GM21390 (cell line): Measurements from ENCODE around the gene SINHCAF.
"Not testable (repeated sequence)": the region's sequence is repeated elsewhere in the genome, so short reads cannot be mapped to it uniquely, and the experiment has no call there.

ENCODE experiments used
- ATAC-seq: cut with Tn5 transposase; IDR thresholded peaks from one replicate; pipeline ENCODE4 v1.9.1; 2021; ENCODE audit not compliant: unreplicated experiment

The SINHCAF gene

DNA sequence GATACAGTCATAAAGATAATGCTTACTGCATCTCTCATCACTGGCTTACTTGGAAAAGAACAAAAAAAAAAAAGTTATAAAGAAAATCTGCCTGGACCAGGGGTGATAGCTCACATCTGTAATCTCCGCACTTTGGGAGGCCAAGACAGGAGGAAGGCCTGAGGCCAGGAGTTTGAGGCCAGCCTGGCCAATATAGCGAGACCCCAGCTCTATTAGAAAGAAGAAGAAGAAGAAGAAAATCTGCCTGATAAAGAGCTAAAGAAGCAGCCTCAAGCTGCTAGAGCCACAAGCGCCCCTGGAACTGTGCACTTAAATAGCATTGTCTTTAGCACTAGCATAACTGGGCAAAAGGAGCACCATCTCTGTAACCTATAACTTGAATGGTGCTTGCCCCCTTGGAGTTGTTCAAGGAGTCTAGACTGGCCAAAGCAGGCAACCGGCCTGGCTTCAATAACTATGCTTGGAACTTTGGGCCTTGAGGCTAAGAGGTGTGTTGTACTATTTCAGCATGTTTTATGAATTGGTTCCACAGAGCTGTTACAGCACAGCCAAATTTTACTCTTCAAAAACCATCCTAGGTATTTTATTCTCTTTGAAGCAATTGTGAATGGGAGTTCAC lies 53.2 kb downstream of the SINHCAF start:
- ATAC-seq: no peak

GRCh38 chr12:31267966-31268365 lies 58.0 kb downstream of the SINHCAF start:
- ATAC-seq: no peak

GRCh38 chr12:31265722-31266121 lies 60.2 kb downstream of the SINHCAF start:
- no peak for ATAC-seq

GRCh38 chr12:31263661-31264060 lies 62.3 kb downstream of the SINHCAF start:
- no peak for ATAC-seq

- ATAC-seq: no peak
These were observed 64.2 kb downstream of the SINHCAF start for GRCh38 chr12:31261744-31262143.

GRCh38 chr12:31260840-31261239 lies 65.1 kb downstream of the SINHCAF start:
- ATAC-seq: no peak

- no peak for ATAC-seq
These were observed 66.6 kb downstream of the SINHCAF start for GRCh38 chr12:31259136-31259886.

GRCh38 chr12:31257784-31258183 lies 68.2 kb downstream of the SINHCAF start:
- ATAC-seq: no peak

GRCh38 chr12:31251707-31252611 lies 74.0 kb downstream of the SINHCAF start:
- not testable (repeated sequence) for ATAC-seq

- no peak for ATAC-seq
These were observed 75.8 kb downstream of the SINHCAF start for GRCh38 chr12:31250179-31250578.

DNA sequence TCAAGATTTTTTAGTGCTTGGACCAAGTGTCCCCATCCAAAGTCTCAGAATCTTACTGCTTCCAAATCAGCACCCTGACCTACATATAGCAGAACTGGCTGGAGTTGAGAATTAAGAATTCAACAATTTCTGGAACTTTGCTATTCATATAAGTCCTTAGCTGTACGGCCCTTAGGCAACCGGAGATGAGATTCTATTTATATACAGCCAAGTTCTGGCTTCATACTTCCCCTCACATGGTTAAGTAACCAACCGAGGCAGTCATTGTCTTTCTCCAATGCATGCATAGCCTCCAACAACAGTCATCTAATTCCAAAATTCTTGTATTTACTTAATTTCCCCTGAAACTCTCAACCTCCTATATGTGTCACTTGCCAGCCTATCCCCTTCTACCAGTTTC lies 76.6 kb downstream of the SINHCAF start:
- no peak for ATAC-seq

GRCh38 chr12:31248815-31249214 lies 77.1 kb downstream of the SINHCAF start:
- no peak for ATAC-seq

DNA sequence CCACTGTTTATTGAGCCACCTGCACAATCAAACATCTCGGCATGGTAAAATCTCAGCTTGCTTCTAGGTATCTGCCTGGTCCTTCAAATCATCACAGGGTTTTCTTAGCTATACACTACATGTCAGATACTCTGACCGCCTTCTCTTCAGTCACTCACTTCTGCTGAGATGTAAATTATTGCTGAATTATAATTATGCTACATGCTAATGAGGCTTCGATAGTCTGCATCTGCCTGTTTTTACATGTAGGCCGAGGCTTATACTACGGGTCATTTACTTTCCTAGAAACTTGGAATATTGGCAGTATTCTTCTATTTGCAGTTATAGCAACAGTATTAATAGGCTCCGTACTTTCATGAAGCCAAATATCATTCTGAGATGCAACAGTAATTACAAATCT lies 77.6 kb downstream of the SINHCAF start:
- no peak for ATAC-seq

- no peak for ATAC-seq
These were observed 79.5 kb downstream of the SINHCAF start for GRCh38 chr12:31246470-31246850.

DNA sequence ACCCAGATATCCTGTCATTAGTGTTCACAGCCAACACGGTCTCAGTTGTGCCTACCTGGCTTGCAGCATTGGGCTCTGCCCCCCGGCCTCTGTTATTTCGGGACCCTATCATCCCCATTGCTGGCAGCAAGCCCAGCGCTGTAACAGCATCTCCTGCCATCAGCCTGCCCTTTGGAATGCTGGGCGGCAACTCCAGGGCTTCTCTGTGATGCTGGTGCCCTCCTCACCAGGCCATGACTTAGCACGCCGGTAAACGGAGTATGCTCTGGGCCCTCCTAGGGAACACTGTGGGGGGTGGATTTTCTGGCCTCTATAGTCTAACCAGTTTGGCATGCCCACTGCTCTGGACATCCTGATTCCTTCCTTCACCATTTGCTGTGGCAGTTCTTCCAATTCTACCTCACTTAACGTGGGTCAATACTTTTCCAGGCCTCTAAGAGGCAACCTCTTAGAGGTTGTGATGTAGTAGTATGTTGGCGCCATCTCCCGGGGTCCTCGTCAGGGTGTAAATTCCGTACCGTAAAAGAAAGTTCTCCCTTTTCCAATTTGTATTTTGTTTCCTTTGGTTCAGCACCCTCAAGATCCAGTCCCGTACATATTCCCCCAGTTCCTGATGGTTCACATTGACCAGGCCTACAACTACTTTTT lies 80.0 kb downstream of the SINHCAF start:
- ATAC-seq: no peak

DNA sequence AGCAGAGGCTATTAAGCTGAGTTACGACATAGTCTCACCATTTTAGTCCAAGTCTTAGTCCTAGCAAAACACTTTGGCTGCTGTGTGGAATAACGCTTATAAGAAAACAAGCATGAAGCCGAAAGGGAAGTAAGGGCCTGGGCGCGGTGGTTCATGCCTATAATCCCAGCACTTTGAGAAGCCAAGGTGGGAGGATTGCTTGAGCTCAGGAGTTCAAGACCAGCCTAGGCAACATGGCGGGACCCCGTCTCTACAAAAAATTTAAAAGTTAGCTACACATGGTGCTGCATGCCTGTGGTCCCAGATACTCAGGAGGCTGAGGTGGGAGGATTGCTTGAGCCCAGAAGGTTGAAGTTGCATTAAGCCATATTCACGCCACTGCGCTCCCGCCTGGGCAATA lies 83.5 kb downstream of the SINHCAF start:
- not testable (repeated sequence) for ATAC-seq

GRCh38 chr12:31238764-31239387 lies 87.1 kb downstream of the SINHCAF start:
- ATAC-seq: peak; percentile 66

- ATAC-seq: peak; percentile 27
These were observed 87.6 kb downstream of the SINHCAF start for GRCh38 chr12:31238333-31238732.

DNA sequence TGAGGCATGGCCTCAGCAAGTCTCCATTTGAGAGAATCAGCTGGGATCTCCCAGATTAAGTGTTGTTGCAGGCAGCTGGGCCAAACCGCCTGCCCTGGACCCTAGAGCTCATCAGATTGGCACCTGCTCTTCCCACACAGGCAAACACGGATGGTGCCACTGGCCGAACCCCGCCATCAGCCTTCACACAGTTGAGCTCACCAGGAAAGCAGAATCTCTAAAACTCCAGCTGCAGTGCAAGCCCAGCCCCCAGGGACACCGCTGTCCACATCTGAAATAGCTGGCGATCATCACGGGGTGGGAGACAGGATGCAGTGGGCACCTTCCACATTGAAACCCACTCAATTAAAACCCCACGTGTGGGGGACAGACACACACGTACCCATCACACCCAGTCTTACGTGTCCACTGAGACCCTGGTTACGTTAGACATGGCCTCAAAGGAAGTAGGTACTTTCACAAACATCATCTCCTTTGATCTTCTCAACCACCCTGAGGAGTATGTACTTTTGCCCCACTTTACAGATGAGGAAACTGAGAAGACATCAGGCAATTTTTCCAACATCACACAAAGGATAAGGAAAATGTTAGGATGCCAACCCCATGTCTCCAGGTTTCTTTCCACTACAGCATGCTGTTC lies 88.8 kb downstream of the SINHCAF start:
- no peak for ATAC-seq

DNA sequence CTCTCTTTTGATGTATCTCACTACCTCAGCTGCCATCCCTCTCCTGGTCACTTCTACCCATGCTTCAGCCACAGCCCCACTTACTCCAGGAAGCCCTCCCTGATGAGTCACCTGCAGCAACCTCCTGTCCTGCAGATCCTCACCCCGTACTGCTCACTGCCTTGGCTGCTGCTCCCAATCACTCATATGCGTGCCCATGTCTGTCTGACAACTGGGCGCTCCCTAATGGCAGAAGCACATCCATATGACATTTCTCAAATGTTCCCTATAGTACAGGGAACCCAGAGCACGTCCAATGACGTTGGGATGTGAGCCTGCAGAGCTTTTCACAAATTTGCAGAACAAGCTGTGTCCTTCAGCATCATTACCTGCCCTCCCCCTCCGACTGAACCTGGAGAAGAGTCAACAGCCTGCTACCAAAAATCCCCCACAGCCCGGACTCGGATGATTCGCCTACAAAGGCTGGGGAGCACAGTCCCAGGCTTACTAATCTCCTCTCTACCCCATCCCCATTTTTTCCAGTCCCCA lies 90.0 kb downstream of the SINHCAF start:
- no peak for ATAC-seq
